Measurements from ENCODE around the gene PRKAR2B.

Gene PRKAR2B

DNA sequence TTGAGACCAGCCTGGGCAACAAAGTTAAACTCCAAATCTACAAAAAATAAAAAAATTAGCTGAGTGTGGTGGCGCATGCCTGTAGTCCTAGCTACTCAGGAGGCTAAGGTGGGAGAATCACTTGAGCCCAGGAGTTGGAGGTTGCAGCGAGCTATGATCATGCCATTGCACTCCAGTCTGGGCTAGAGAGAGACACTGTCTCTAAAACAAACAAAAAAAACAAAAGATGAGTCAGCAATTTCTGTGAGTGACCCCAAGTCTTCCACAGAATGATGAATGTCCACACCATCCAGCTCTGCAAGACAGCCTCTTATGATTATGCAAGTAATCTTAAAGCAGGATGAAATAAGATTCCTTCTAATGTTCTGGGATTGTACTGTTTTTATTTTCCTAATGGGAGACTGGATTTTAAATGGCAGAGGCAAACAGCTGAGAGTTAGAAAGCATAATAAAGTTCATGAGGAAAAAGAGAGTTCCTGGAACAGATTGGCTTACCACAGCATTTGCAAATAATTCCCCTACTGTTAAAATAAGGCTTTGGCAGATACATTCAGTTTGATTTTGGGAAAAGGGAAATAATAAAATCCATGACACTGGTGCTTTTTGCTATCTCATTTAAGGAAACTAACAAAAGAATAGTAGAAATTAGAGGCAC, 18.9 kb upstream of the PRKAR2B start:
- CTCF ChIA-PET = interaction anchor here (0.7 to 1.5 kb wide), 2 partner anchors 11 to 19 kb away, joined by 3 to 4 read pairs; no protein-coding TSS in a partner anchor
- DNase-seq (ENCODE audit: extremely low spot score) = no peak

DNA sequence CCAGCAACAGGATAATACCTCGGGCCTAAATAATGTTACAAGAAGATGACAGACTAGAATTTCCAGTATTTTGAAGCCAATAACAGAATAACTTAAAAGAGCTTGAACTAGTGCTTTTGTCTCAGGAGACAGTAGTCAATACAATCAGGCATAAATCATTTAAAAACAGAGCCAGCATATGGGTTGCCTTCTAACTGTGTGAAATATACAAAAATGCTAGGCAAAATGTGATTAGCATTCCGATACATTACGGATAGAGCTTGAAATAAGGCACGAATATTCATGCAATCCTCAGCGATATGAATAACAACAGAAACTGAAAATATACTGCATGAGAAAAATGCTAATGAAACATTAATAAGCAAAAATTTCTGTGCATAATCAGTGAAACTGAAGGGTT, 18.3 kb upstream of the PRKAR2B start:
- TF ChIP-seq, protein P1, sequence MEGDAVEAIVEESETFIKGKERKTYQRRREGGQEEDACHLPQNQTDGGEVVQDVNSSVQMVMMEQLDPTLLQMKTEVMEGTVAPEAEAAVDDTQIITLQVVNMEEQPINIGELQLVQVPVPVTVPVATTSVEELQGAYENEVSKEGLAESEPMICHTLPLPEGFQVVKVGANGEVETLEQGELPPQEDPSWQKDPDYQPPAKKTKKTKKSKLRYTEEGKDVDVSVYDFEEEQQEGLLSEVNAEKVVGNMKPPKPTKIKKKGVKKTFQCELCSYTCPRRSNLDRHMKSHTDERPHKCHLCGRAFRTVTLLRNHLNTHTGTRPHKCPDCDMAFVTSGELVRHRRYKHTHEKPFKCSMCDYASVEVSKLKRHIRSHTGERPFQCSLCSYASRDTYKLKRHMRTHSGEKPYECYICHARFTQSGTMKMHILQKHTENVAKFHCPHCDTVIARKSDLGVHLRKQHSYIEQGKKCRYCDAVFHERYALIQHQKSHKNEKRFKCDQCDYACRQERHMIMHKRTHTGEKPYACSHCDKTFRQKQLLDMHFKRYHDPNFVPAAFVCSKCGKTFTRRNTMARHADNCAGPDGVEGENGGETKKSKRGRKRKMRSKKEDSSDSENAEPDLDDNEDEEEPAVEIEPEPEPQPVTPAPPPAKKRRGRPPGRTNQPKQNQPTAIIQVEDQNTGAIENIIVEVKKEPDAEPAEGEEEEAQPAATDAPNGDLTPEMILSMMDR (IDR thresholded peaks at IDR 0.05; ENCODE audit: control extremely low read depth, extremely low read depth, low read depth, missing control alignments) = no peak
- no peak for DNase-seq (ENCODE audit: extremely low spot score)
- ChIA-PET POLR2A (no interaction called here), CTCF (interaction anchor here (1.5 kb wide), 1 partner anchor 11 kb away, joined by 4 read pairs; no protein-coding TSS in a partner anchor)

More for the DNA sequence above, 18.9 kb upstream of the PRKAR2B start:
- POLR2A ChIA-PET = no interaction called here
- TF ChIP-seq, protein P1 (IDR thresholded peaks at IDR 0.05; ENCODE audit: control extremely low read depth, extremely low read depth, low read depth, missing control alignments) = no peak

DNA sequence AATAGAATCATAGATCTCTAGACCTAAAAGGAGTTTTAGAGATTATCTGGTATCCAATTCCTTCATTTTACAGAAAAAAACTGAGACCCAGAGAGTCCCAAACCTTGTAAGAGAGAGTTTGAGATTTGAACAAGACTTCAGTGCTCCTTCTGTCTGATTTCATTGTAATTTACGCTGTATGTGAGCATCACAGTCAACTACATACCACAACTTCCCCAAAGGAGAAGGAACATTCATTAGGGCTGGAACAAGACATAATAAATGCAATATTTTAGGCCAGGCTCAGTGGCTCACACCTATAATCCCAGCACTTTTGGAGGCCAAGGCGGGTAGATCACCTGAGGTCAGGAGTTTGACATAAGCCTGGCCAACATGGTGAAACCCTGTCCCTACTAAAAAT, 17.3 kb upstream of the PRKAR2B start:
- DNase-seq (ENCODE audit: extremely low spot score) = no peak
- POLR2A ChIA-PET = no interaction called here
- TF ChIP-seq, protein P1 (IDR thresholded peaks at IDR 0.05; ENCODE audit: control extremely low read depth, extremely low read depth, low read depth, missing control alignments) = no peak
- CTCF ChIA-PET = no interaction called here

DNA sequence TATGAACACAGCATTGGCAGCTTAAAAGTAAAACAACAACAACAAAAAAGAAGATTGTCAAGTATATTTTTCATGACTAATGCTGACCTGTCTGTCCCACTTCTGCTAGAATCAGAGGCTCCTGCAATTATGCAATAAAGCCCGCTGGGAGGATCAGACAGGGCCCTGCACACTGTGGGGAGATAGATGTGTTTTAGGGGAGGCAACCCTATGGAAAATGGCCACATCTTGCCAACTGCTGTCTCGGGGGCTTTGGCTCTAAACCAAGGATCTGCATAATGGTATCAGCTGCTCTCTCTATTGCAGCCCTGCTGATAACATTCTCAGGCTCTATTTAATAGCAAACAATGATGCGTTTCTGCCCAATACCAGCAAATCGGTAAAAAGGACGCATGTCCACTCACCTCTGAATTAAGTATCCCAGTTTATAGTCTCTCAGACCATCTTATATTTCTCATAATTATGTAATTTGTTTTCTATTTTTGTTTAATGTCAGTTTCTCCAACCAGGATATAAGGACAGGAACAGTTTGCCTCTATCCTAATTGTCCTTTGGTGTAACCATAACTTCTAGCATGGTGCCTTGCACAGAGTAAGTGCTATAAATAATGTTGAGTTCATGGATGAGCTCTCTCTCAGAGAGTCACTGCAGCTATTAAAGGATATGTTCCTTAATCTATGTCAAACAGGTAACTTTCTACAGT, 15.3 kb upstream of the PRKAR2B start:
- no peak for DNase-seq (ENCODE audit: extremely low spot score)
- POLR2A ChIA-PET = no interaction called here
- CTCF ChIA-PET = interaction anchor here (1.0 to 1.1 kb wide), 2 partner anchors 11 to 29 kb away, joined by 3 read pairs; no protein-coding TSS in a partner anchor

DNA sequence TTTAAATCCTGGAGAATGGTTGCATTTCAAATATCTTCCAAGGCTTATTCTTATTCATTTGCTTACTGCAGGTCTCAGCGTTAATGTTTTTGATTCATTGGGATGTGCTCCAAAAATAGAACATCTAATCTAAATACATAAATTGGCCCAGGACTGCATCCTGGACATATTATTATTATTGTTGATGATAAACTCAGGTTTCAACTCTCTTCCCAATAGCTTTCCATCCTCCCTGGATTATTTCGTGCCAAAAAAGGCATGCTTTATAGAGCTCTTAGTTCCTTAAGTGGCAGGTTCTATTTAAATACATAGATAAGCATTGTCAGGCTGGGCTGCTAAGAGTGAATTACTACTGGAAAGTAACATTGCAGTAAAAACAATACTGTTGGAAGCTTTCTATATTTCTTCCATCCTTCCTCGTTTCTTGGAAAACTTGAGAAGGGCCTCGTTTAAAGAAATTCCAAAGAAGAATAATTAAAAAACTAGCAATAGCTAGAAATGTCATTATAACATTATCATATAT, 14.7 kb upstream of the PRKAR2B start:
- TF ChIP-seq, protein P1 (IDR thresholded peaks at IDR 0.05; ENCODE audit: control extremely low read depth, extremely low read depth, low read depth, missing control alignments) = no peak
- ChIA-PET CTCF (interaction anchor here (1.0 to 1.1 kb wide), 3 partner anchors 10 to 118 kb away, joined by 3 read pairs; no protein-coding TSS in a partner anchor), POLR2A (no interaction called here)
- no peak for DNase-seq (ENCODE audit: extremely low spot score)

More for the DNA sequence above, 15.3 kb upstream of the PRKAR2B start:
- TF ChIP-seq, protein P1 (IDR thresholded peaks at IDR 0.05; ENCODE audit: control extremely low read depth, extremely low read depth, low read depth, missing control alignments) = no peak

DNA sequence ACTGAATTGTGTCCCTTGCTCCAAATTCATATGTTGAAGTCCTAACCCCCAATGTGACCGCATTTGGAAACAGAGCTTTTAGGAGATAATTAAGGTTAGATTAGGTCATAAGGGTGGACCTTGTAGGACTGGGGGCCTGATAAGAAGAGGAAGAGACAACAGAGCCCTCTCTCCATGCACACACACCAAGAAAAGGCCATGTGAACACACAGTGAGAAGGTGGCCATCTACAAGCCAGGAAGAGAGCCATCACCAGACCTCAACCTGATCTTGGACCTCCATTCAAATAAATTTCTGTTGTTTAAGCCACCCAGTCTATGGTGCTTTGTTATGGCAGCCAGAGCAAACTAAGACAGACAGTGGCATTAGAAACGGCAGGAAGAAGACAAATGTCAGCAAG, 12.5 kb upstream of the PRKAR2B start:
- no peak for DNase-seq (ENCODE audit: extremely low spot score)
- ChIA-PET CTCF (interaction anchor here (2.1 kb wide), 1 partner anchor 43 kb away, joined by 4 read pairs; no protein-coding TSS in a partner anchor), POLR2A (no interaction called here)
- TF ChIP-seq, protein P1 (IDR thresholded peaks at IDR 0.05; ENCODE audit: control extremely low read depth, extremely low read depth, low read depth, missing control alignments) = no peak

All from GM10248 (cell line).